HG03521 (cell line): ENCODE results near the gene EBF3.

Experiments used
- ATAC-seq: cut with Tn5 transposase; IDR thresholded peaks from one replicate; pipeline ENCODE4 v1.9.1; 2021; ENCODE audit warnings: mild to moderate bottlenecking, moderate library complexity; ENCODE audit not compliant: unreplicated experiment

The EBF3 gene

GRCh38 chr10:129971381-129972144 is 7.5 kb upstream of the EBF3 start:
- ATAC-seq: no peak

GRCh38 chr10:129970465-129971364 is 6.6 kb upstream of the EBF3 start:
- no peak for ATAC-seq

DNA sequence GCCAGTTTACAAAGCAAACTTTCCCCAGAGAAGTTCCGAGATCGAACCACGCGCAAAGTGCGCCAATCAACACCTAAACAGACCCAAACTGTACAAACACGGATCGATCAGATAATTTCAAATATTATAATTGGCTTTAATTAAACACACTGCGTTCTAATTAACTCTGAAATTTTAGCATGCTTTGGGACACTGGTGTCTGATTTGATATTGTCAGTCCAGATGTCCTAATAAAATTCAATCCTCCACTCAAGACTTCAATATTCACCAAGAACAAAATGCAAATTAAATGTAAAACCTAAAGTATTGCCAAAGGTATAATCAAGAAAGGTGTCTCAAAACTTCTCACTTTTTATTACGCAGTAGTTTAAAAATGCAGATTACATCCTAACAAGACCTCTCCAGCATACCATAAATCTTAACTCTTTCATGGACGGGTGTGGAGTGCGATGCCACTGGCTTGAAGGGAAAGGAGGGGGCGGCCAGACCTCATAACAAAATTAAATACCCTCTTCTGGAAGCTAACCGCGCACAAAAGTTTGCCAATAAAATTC is 5.9 kb upstream of the EBF3 start:
- no peak for ATAC-seq

DNA sequence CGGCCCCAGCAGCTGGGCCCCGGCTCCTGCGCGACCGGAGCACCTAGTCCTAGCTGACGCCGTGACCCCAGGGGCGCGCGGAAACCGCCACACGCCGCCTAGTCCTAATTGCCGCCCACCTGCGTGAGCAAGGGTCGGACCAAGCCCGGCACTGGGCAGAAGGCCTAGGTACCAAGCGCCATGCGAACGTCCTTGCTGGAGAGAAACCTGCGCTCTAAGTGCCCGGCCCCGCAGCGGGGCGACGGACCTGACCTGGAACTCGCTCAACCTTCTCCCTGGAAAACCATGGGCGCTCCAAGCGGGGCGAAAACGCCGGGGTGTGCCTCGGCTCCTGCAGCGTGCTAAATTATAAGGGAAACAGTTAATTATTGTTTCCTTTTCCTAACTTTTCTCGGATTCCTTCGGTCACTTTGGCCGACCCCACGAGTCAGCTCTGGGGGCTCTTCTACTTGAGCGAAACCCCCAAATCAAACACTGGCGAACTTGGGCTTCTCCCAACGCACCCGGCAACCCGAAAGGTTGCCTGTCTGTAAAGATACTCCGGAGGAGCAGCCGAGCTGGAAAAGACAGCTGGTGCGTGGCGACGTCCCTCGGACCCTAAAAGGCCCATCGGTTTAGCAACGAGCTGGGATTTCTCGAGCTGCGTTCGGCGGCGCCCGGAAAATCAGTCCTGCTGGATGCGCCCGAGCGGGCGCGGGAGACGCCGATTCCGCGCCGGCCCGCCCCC is 5.3 kb upstream of the EBF3 start:
- ATAC-seq: no peak

DNA sequence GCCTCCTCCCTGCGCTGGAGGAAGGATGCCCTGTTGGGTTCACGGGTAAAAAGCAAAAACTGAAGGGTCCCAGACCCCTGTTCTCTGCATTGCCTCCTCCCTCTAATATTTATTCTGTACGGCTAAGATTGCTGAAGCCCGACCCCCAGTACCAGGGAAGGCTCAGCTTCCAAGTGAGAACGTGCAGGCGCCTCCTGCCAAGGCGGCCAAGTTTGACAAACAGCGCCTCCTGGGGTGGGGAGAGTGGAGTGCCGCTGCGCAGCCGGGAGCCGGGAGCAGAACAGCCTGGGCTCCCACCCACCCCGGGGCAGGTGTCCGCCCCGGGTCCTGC is 4.7 kb upstream of the EBF3 start:
- no peak for ATAC-seq

DNA sequence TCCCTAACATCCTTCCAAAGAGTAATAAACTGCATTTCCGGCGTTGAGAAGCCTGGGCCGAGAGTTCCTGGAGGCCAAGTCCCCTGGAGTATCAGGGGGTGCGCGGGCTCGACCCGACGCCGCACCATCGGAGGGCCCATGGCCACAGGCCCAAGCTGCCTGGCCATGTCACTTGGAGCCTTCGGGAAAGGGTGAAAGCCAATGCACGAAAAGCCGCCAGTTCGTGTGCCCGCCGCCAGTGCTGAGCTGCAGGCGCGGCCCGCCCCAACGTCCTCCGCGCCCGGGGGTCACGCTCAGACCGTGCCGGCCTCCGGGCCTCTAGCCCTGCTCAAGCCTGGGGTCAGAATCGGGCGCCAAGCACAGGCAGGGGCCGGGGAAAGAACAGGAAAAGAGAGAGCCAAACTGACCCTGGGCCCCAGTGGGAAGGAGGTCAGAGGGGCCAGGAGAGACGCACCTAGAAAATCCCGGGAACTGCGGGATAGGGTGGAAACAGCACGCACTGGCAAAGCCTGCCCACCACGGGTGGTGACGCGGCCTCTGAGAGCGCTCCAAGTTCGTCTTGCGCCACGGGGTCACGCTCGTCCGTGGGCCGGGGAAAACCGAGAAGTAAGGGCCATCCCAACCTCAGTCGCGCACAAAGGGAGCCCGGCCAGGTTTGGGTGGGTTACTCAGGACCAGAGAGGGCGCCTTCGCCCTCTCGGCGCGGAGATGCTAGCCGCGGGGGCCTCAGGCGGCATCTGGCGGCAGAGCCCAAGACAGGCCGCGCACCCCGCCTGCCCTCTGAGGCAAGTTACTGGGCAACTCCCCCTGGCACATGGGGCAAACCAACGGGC is 4.2 kb upstream of the EBF3 start:
- no peak for ATAC-seq

DNA sequence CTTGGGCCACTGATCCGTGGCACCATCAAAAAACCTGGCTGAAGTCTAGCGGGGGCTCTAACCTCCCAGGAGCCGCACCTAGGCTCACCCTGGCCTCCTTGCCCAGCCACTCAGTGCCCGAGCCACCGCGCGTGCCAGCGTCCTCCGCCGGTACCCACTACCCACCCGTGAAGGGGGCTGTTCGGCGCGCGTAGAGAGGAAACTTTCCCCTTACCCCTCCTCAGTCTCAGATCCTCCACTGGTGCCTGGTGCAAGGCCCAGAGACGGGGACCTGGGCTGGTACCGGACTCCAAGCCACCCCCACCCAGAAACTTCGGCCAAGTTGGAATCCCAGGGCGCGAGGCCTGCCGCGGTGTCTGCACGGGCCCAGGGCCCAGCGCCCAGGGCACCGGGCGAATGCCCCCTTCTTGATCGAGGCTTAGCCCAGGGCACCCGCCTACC is 3.5 kb upstream of the EBF3 start:
- no peak for ATAC-seq

- ATAC-seq: no peak
Measured at GRCh38 chr10:129966889-129967578, 3.0 kb upstream of the EBF3 start.

DNA sequence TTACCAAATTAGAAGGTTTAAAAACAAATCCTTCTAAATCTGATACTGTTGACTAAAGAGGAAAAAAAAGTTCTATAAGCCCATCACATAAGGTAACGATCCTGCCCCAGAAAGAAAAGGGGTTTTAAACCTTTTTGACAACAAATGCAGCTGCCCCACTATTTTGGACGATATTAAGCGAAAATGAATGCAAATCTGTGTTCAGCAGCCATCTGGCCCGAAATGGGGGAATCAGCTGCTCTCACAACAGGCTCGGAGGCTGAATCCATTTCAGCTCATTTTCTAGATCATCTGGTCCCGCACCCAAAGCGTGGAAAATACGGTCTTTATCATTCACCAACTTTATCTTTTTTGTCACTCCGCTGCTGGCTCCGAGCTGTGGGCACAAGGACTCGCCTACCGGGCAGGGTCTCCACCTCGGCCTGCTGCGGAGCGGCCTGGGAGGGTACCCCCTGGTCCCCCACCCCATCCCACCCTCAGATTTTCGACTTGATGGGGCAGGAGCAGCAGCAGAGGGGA is 2.4 kb upstream of the EBF3 start:
- no peak for ATAC-seq

DNA sequence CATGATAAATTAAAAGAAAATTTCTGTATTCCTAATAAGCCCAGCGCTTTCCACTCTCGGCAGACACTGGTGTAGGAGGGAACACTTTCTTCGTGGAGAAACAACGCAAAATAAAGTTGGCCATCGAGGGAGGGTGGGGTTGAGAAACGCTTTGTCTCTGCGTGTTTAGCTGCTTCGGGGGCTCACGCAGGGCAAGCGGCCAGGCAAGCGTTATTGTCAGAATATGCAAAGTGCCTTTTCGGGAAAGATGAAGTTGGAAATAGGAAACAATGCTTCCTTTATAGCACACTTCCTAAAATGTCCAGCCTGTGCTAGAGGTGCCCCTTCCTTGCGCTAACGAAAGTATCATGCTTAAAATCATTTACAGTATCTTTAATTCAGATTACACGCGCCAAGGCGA is 1.9 kb upstream of the EBF3 start:
- ATAC-seq: no peak

DNA sequence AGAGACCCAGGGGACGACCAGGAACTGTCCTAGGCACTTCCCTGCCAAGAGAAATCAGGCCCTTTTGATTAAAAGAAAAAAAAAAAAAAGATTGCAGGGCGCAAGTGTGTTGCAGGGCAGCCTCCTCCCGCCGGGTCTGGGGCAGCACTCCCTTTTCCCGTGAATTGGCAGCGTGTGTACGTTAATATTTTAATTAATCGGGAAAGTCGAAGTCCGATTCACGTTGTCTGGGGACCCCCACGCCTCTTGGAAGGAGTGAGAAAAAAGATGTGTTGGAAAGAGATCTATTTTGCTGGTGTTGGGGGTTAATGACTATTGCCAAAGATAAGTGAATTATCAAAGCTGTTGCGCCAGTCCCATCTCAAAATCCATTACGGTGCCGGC is 1.3 kb upstream of the EBF3 start:
- ATAC-seq: no peak

GRCh38 chr10:129964611-129965424 is 744 bp upstream of the EBF3 start:
- no peak for ATAC-seq

DNA sequence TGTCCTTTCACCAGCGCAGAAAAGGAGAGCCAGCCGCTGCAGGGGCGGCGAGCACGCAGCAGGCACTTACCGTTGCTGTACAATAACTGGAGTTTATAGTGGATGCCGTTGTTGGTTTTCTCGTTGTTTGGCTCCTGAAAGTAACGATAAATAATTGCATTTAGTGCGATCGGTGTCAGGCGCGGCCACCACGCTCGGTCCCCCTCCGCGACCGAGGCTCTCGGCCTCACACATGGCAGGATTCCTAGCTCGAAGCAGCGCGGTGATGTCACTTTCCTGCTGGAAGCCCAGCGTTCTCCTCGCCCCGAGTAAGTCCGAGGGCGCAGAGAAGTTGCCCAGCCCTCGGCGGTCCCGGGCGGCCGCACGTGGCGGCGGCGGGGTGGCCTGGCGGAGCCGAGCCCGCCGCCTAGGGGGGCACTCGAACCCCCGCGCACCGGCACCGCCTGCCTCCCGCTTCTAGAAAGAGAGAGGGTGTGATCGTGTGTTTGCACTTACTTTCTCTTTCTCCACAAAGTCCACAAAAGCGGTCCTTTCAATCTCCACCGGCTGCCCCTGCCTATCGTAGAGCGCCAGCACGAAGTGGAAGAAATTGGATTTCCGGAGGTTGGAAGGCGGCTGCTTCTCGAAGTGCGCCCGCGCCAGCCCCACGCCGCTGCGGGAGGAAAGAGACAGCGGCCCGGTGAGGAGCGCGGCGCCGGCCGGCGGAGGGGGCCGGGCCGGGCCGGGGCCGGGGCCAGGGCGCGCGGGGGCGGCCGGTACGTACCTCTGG is 1.0 kb downstream of the EBF3 start:
- no peak for ATAC-seq

- ATAC-seq: no peak
Measured at GRCh38 chr10:129962031-129962871, 1.8 kb downstream of the EBF3 start.

GRCh38 chr10:129961157-129961701 is 2.8 kb downstream of the EBF3 start:
- ATAC-seq: no peak

DNA sequence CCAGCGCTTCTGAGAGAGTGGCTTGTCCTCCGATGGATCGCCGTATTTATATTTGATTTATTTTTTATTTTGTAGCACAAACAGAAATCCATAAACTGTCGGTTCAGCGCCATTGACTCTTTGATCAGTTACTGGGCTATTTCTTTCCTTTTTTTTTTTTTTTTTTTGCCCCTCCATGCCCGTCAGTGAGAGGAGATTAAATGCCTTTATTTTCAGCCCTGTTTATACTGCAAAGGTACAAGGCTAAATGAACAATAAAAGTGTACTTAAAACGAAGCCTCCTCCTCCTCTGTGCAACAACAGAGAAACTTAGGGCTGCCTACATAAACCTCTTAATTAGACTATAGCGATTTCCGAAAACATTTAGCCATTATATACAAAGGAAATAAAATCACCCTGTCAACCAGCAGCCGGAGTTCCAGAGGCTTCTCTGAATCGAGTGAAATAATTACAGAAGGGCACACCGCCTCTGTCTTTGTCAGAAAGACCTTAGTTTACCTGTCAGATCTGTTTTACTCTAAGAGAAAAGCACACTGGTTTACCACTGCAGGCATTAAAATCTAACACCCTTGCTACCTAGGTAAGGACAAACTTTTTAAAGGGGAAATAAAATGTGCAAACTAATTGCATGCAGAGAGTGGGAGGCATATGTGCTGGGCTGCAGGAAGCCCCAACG is 3.5 kb downstream of the EBF3 start:
- ATAC-seq: no peak
